Brain microvascular endothelial cell (primary cell): ENCODE data around the gene CX3CL1.
"Not testable (repeated sequence)": the region's sequence is repeated elsewhere in the genome, so short reads cannot be mapped to it uniquely, and the experiment has no call there.

Source experiments
- DNase-seq: peaks from one replicate; pipeline ENCODE4 v3.0.0-alpha.2; 2020
- H3K27ac ChIP-seq: fragments of 250-450 bp; sonication (Bioruptor Pico); 2 replicates; pipeline ENCODE4 v1.5.1; 2020; ENCODE audit warnings: mild to moderate bottlenecking, moderate library complexity
- H3K27me3 ChIP-seq: fragments of 250-450 bp; sonication (Bioruptor Pico); replicated peaks from 2 replicates; pipeline ENCODE4 v1.5.1; 2020; ENCODE audit warnings: mild to moderate bottlenecking
- H3K36me3 ChIP-seq: fragments of 250-450 bp; sonication (Bioruptor Pico); replicated peaks from 2 replicates; pipeline ENCODE4 v1.5.1; 2020; ENCODE audit warnings: mild to moderate bottlenecking
- H3K4me3 ChIP-seq: 2 replicates; pipeline ENCODE4 v1.5.1; 2011; ENCODE audit warnings: low read depth, mild to moderate bottlenecking, control low read depth, low read length, moderate library complexity
- in situ Hi-C: cut with HindIII; loops from 2 replicates; pipeline ENCODE4 v1.10.0; 2017; ENCODE audit warnings: low sequenced_read_pairs, low pct_ligation_motif_present
- TF ChIP-seq, protein P1 (sequence below): IDR thresholded peaks from 2 replicates; pipeline ENCODE4 v1.5.1; 2011; ENCODE audit warnings: low read depth, mild to moderate bottlenecking, moderate library complexity, low read length, control low read depth, inconsistent platforms; ENCODE audit errors: missing control alignments

The CX3CL1 gene

DNA sequence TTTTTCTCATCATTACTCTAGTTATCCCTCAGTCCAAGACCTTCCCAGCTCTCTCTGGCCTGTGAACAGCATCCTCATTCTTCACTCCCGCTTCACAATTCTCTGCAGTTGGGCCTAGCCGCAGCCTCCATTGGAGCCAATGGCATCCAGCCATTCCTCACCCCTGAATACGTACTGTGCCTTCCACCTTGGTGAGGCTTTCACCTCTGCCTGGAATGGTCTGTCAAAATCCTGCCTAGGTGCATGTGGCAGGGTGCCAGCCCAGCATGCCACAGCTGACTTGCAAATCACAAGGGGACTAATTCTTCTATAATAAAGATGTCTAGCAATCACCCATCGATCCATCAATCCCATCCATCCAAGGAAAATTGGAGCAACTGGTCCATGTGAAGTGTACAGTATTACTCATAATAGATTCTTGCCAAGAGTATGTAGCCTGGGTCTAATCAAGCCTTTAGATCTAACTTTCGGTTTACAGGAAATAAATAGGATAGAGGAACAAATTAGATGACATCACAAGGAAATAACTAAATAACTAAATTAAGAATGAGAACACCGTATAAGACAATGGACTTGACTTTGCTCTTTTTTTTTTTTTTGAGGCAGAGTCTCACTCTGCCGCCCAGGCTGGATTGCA, 5.1 kb upstream of the CX3CL1 start:
- H3K36me3 ChIP-seq = no peaks in the 10 kb centered on the region
- H3K4me3 ChIP-seq = no peak overlapping the region
- in situ Hi-C loops = no loop called here
- TF ChIP-seq, protein P1, sequence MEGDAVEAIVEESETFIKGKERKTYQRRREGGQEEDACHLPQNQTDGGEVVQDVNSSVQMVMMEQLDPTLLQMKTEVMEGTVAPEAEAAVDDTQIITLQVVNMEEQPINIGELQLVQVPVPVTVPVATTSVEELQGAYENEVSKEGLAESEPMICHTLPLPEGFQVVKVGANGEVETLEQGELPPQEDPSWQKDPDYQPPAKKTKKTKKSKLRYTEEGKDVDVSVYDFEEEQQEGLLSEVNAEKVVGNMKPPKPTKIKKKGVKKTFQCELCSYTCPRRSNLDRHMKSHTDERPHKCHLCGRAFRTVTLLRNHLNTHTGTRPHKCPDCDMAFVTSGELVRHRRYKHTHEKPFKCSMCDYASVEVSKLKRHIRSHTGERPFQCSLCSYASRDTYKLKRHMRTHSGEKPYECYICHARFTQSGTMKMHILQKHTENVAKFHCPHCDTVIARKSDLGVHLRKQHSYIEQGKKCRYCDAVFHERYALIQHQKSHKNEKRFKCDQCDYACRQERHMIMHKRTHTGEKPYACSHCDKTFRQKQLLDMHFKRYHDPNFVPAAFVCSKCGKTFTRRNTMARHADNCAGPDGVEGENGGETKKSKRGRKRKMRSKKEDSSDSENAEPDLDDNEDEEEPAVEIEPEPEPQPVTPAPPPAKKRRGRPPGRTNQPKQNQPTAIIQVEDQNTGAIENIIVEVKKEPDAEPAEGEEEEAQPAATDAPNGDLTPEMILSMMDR = no peak
- no peak overlapping the region for H3K27ac ChIP-seq
- no peaks in the 10 kb centered on the region for H3K27me3 ChIP-seq
- no peak for DNase-seq

- H3K36me3 ChIP-seq = no peaks in the 10 kb centered on the region
- H3K27me3 ChIP-seq = peaks cover 7% of the 10 kb centered on the region
- no peak overlapping the region for H3K4me3 ChIP-seq
- H3K27ac ChIP-seq = no peak overlapping the region
- TF ChIP-seq, protein P1 = no peak
- in situ Hi-C loops = no loop called here
- no peak for DNase-seq
These were observed 557 bp upstream of the CX3CL1 start for GRCh38 chr16:57371494-57372371.

GRCh38 chr16:57373117-57373947, 1.0 kb downstream of the CX3CL1 start:
- TF ChIP-seq, protein P1 = no peak
- H3K4me3 ChIP-seq = no peak overlapping the region
- no peak for DNase-seq
- H3K27ac ChIP-seq = no peak overlapping the region
- in situ Hi-C loops = no loop called here
- no peaks in the 10 kb centered on the region for H3K36me3 ChIP-seq
- peaks cover 7% of the 10 kb centered on the region for H3K27me3 ChIP-seq

GRCh38 chr16:57374067-57374534, 1.8 kb downstream of the CX3CL1 start:
- peaks cover 7% of the 10 kb centered on the region for H3K27me3 ChIP-seq
- in situ Hi-C loops = no loop called here
- H3K27ac ChIP-seq = no peak overlapping the region
- no peak overlapping the region for H3K4me3 ChIP-seq
- peak; percentile 27 for DNase-seq
- TF ChIP-seq, protein P1 = no peak
- H3K36me3 ChIP-seq = no peaks in the 10 kb centered on the region

- DNase-seq, H3K4me3 ChIP-seq, H3K27ac ChIP-seq, in situ Hi-C loops, H3K27me3 ChIP-seq, H3K36me3 ChIP-seq: not testable (repeated sequence)
These were observed 2.7 kb downstream of the CX3CL1 start for GRCh38 chr16:57374925-57375465.
